ENCODE measurements around the gene TSGA10IP.
A peak's percentile ranks its signal among the peaks of the same experiment; 100 is the strongest.

The TSGA10IP gene

DNA sequence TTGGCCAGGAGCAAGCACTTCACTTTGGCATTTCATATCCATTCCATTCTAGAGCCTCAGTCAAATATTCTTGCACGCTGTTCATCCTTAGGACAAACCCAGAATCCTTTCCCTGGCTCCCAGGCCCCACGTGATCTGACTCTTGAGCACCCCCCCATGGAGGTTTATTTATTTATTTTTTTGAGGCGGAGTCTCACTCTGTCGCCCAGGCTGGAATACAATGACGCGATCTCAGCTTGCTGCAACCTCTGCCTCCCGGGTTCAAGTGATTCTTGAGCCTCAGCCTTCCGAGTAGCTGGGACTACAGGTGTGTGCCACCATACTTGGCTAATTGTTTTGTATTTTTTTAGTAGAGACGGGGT, 12.7 kb upstream of the TSGA10IP start:
- Histone ChIP-seq H3K27ac (no peak overlapping the region), H3K4me1 (peaks cover 14 to 39% (median 34%) of the 10 kb centered on the region in 10 experiments), H3K9me3 (replicated peaks in 1 of 11) (no peaks in the 10 kb centered on the region), H4K20me1 (no peaks in the 10 kb centered on the region), H3K27me3 (no peaks in the 10 kb centered on the region), H3K4me2 (peak overlapping the region in 5 of 11 experiments; percentile 25 to 56 (median 47); a peak in 6 of 22 replicates), H3K9ac (no peak overlapping the region), H3K36me3 (no peaks in the 10 kb centered on the region), H3K4me3 (no peak overlapping the region)
- TF ChIP-seq Cebpa-rat (IDR thresholded peaks at IDR 0.05): no peak

DNA sequence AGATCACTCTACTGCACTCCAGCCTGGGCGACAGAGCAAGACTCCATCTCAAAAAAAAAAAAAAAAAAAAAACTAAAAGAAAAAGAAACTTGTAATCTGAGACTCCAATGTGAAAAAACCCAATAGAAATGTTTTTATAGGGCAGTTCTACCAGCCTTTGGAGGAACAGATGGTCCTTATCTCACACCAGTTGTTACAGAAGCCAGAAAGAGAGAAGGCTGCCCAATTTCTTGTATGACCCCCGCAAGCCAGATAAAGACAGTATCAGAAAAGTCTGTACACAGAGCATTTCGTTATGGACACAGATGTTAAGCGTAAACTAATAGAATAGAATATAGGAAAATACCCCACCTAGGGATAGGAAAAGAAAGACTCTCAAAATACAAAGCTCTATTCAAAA, 11.3 kb upstream of the TSGA10IP start:
- H3K9me3 ChIP-seq (replicated peaks in 1 of 11): no peaks in the 10 kb centered on the region
- no peak for TF ChIP-seq Cebpa-rat (IDR thresholded peaks at IDR 0.05)
- H3K4me1 ChIP-seq: peaks cover 10 to 30% (median 24%) of the 10 kb centered on the region in 10 experiments
- H3K4me2 ChIP-seq: no peak overlapping the region
- no peak overlapping the region for H3K27ac ChIP-seq
- no peaks in the 10 kb centered on the region for H4K20me1 ChIP-seq
- H3K27me3 ChIP-seq: no peaks in the 10 kb centered on the region
- H3K4me3 ChIP-seq: no peak overlapping the region
- no peak overlapping the region for H3K9ac ChIP-seq
- no peaks in the 10 kb centered on the region for H3K36me3 ChIP-seq

DNA sequence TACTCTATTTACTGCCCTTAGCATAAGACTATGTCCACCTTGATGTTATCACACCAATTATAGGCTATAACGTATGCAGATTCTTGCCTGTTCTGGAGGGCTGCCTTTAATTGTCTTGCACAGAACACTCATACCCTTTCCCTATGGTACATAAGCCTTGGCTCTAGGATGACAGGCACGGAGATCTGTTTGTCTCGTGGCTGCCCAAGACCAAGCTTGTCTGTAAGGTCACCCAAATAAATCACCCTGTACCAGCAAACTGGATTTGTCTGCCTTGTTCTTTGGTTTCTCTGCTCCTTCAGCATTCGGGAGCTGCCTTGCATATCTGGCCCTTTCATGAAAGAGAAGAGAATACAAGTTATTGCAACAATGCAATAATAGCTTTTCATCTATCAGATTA, 7.5 kb upstream of the TSGA10IP start:
- 0 out of 22 replicates have a peak overlapping the region, but pooled peaks of 1 of the 11 experiments have one; percentile 29 for H3K4me2 ChIP-seq
- no peak overlapping the region for H3K4me3 ChIP-seq
- no peak overlapping the region for H3K9ac ChIP-seq
- no peaks in the 10 kb centered on the region for H3K27me3 ChIP-seq
- H4K20me1 ChIP-seq: no peaks in the 10 kb centered on the region
- H3K4me1 ChIP-seq: peaks cover 7 to 46% (median 21%) of the 10 kb centered on the region in 10 experiments; a peak in 19 of 20 replicates
- TF ChIP-seq Cebpa-rat (IDR thresholded peaks at IDR 0.05): no peak
- no peaks in the 10 kb centered on the region for H3K9me3 ChIP-seq (replicated peaks in 1 of 11)
- no peak overlapping the region for H3K27ac ChIP-seq
- no peaks in the 10 kb centered on the region for H3K36me3 ChIP-seq

DNA sequence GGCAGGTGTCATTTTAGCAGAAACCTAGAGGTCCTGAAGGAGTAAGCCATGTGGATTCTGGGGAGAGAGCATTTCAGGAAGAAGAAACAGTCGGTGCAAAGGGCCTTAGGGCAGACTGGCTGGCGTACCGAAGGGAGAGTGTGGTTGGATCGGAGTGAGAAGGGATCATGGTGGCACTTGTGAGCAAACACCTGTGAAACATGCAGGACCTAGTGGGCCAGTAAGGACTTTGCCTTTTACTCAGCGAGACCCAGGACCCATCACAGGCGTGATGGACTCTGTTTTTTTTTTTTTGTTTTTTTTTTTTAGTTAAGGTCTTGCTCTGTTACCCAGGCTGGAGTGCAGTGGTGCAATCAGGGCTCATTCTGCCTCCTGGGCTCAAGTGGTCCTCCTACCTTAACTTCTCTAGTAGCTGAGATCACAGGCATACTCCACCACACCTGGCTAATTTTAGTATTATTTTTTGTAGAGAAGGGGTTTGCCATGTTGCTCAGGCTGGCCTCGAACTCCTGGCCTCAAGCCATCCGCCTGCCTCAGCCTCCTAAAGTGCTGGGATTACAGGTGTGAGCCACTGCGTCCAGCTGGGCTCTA, 3.5 kb upstream of the TSGA10IP start:
- no peaks in the 10 kb centered on the region for H4K20me1 ChIP-seq
- H3K4me2 ChIP-seq: peak overlapping the region in 6 of 11 experiments; percentile 8 to 88 (median 73); a peak in 11 of 22 replicates
- no peaks in the 10 kb centered on the region for H3K9me3 ChIP-seq (replicated peaks in 1 of 11)
- peaks cover 7 to 52% (median 21%) of the 10 kb centered on the region in 10 experiments; a peak in 19 of 20 replicates for H3K4me1 ChIP-seq
- peak overlapping the region in 6 of 11 experiments; percentile 22 to 76 (median 69); a peak in 10 of 22 replicates for H3K27ac ChIP-seq
- no peaks in the 10 kb centered on the region for H3K27me3 ChIP-seq
- peak overlapping the region in 4 of 11 experiments; percentile 13 to 61 (median 48); a peak in 6 of 22 replicates for H3K9ac ChIP-seq
- no peak for TF ChIP-seq Cebpa-rat (IDR thresholded peaks at IDR 0.05)
- H3K4me3 ChIP-seq: no peak overlapping the region; a peak in 1 of 20 replicates
- no peaks in the 10 kb centered on the region for H3K36me3 ChIP-seq

DNA sequence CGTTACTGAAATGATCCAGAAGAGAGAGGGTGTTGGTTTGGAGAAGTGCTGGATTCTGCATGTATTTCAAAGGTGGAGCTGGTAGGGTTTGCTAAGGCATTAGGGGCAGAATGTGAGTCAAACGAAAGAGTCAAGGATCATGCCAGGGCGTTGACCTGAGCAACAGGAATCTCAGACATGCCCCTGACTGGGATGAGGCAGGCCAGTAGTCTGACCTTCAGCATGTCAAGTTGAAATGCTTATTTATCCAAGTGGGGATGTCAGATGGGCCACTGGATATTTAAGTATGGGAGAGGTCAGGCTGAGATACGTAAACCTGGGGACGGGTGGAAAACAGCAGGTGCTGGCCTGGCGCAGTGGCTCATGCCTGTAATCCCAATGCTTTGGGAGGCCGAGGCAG, 2.7 kb upstream of the TSGA10IP start:
- Histone ChIP-seq H4K20me1 (no peaks in the 10 kb centered on the region), H3K4me3 (no peak overlapping the region), H3K9me3 (replicated peaks in 1 of 11) (no peaks in the 10 kb centered on the region), H3K4me1 (peaks cover 7 to 52% (median 21%) of the 10 kb centered on the region in 10 experiments; a peak in 19 of 20 replicates), H3K27ac (peak overlapping the region in 3 of 11 experiments; percentile 66 to 76 (median 72); a peak in 3 of 22 replicates), H3K27me3 (no peaks in the 10 kb centered on the region), H3K4me2 (peak overlapping the region in 3 of 11 experiments; percentile 78 to 88 (median 83); a peak in 6 of 22 replicates), H3K36me3 (no peaks in the 10 kb centered on the region), H3K9ac (no peak overlapping the region)
- no peak for TF ChIP-seq Cebpa-rat (IDR thresholded peaks at IDR 0.05)

DNA sequence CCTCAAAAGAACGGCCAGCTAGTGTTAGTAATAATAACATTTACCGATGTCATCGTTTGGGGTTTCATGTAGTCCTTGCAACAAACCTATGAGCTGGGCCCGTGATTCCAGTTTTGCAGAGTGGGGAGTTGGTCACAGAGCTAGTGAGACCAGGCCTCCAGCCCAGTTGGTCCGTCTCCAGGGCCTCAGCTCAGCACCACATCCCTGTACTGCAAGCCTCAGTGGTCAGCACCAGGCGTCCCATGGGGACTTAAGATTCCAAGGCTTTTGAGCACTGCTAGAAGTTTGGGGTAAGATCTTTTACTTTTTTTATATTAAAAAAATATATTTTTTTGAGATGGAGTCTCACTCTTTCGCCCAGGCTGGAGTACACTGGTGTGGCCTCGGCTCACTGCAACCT, 1.1 kb upstream of the TSGA10IP start:
- no peaks in the 10 kb centered on the region for H3K36me3 ChIP-seq
- no peak overlapping the region for H3K4me3 ChIP-seq
- H4K20me1 ChIP-seq: no peaks in the 10 kb centered on the region
- H3K27me3 ChIP-seq: no peaks in the 10 kb centered on the region
- no peak for TF ChIP-seq Cebpa-rat (IDR thresholded peaks at IDR 0.05)
- no peak overlapping the region for H3K4me2 ChIP-seq
- H3K4me1 ChIP-seq: peaks cover under 1 to 40% (median 13%) of the 10 kb centered on the region in 10 experiments; a peak in 17 of 20 replicates
- H3K9ac ChIP-seq: no peak overlapping the region; a peak in 1 of 22 replicates
- no peaks in the 10 kb centered on the region for H3K9me3 ChIP-seq (replicated peaks in 1 of 11)
- H3K27ac ChIP-seq: no peak overlapping the region

DNA sequence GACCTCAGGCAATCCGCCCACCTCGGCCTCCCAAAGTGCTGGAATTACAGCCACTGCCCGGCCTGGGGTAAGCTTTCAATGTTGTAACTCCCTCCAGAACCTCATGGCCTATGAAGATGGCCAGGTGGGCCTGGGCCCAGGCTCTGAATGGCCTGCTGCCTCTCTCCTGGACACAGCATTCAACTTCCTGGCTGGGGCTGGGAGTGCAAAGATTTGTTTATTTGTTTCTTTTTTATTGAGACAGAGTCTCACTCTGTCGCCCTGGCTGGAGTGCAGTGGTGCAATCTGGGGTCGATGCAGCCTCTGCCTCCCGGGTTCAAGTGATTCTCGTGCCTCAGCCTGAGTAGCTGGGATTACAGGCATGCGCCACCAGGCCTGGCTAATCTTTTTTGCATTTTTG, 513 bp upstream of the TSGA10IP start:
- no peaks in the 10 kb centered on the region for H3K27me3 ChIP-seq
- no peak overlapping the region for H3K4me3 ChIP-seq
- H3K36me3 ChIP-seq: no peaks in the 10 kb centered on the region
- no peak overlapping the region for H3K27ac ChIP-seq
- H3K4me1 ChIP-seq: peaks cover 0 to 34% (median 13%) of the 10 kb centered on the region in 10 experiments; a peak in 12 of 20 replicates
- H3K9ac ChIP-seq: no peak overlapping the region; a peak in 1 of 22 replicates
- H3K9me3 ChIP-seq (replicated peaks in 1 of 11): no peaks in the 10 kb centered on the region
- no peak overlapping the region for H3K4me2 ChIP-seq
- no peak for TF ChIP-seq Cebpa-rat (IDR thresholded peaks at IDR 0.05)
- H4K20me1 ChIP-seq: no peaks in the 10 kb centered on the region

DNA sequence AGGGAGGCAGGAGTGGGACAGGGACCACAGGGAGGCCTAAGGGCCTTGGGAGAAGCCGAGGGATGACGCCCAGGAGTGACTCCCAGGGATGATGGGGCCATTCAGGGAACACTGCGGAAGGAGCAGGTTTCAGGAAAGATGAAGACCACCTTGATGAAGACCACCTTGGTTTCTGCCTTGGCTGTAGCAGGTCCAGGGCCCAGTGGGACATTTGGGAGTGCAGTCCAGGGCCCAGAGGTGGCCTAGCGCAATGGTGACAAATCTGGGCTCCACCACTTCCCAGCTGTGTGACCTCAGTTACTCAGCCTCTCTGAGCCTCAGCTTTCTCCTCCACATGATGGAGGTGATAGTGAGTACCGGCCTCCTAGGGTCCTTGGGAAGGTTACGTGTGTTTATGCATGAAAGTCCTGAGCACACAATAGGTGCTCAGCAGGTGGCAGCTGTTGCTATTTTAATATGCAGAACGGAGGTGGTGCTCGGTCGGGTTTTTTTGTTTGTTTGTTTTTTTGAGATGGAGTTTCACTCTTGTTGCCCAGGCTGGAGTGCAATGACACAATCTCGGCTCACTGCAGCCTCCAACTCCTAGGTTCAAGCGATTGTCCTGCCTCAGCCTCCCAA, 770 bp downstream of the TSGA10IP start:
- Histone ChIP-seq H3K4me3 (no peak overlapping the region), H3K27ac (no peak overlapping the region)

DNA sequence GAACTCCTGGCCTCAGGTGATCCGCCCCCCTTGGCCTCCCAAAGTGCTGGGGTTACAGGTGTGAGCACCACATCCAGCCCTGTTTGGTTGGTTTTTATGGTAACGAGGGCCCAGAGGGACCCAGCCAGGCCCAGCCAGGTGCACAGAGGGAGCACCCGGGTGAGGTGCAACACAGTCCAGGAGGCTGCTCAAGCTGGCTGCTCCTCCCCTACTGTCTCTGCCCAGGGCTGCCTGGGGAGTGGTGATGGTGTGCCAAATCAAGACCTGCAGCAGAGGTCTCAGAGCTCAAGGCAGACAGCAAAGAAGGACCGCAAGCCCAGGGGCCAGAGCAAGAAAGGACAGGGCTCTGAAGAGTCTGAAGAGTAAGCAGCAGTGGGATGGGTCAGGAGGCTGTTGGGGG, 1.4 kb downstream of the TSGA10IP start:
- Histone ChIP-seq H3K27ac (no peak overlapping the region), H3K4me2 (no peak overlapping the region), H4K20me1 (no peaks in the 10 kb centered on the region), H3K9ac (no peak overlapping the region), H3K4me1 (peaks cover 0 to 18% (median 5%) of the 10 kb centered on the region in 10 experiments; a peak in 12 of 20 replicates), H3K27me3 (no peaks in the 10 kb centered on the region), H3K36me3 (no peaks in the 10 kb centered on the region), H3K9me3 (replicated peaks in 1 of 11) (no peaks in the 10 kb centered on the region), H3K4me3 (no peak overlapping the region)
- TF ChIP-seq Cebpa-rat (IDR thresholded peaks at IDR 0.05): no peak

More for the DNA sequence above, 770 bp downstream of the TSGA10IP start:
- no peaks in the 10 kb centered on the region for H3K27me3 ChIP-seq
- peaks cover 0 to 22% (median 10%) of the 10 kb centered on the region in 10 experiments; a peak in 12 of 20 replicates for H3K4me1 ChIP-seq
- 0 out of 22 replicates have a peak overlapping the region, but pooled peaks of 1 of the 11 experiments have one; percentile 11 for H3K9ac ChIP-seq
- no peaks in the 10 kb centered on the region for H4K20me1 ChIP-seq
- H3K4me2 ChIP-seq: no peak overlapping the region
- no peaks in the 10 kb centered on the region for H3K36me3 ChIP-seq
- no peak for TF ChIP-seq Cebpa-rat (IDR thresholded peaks at IDR 0.05)
- H3K9me3 ChIP-seq (replicated peaks in 1 of 11): no peaks in the 10 kb centered on the region
